ENCODE measurements around the gene SPATS1. TPM values are rescaled to one million over a fixed set of nuclear protein-coding genes. Genes with fewer than 3 reads are reported as not detected.
A peak's percentile ranks its signal among the peaks of the same experiment; 100 is the strongest.

The SPATS1 gene
- total and polyA plus RNA-seq, 2 of the 13 experiments (the other 11 are each of a cell fraction or from before 2014, with no cell fraction given), result not detected

DNA sequence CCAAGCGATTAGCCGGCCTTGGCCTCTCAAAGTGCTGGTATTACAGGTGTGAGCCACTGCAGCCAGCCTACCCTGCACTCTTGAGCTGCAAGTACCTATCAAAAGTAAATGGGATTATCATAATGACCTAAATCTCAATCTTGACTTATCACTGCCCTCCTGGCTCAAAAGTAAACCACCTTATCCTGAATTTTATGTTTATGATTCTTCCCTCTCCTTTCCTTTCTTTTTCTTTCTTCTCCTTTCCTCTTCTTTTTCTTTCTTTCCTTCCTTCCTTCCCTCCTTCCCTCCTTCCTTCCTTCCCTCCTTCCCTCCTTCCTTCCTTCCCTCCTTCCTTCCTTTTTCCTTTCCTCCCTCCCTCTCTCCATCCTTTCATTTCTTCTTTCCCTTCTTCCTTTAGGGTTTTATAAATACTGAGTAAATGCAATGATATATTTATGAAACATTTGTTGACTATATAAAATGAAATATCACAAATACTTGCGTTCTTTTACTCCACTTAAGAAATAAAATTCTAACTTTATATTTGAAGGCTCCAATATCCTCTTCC is 21.0 kb downstream of the SPATS1 start:
- no TSS peak for BruUV-seq (replicated peaks)
- WGBS (ENCODE audit: low lambda C conversion rate), result 66% methylated on average over 3 of the region's 3 CpGs
- Histone ChIP-seq H2AFZ (ENCODE audit: low read length) (no peak overlapping the region), H3K79me2 (ENCODE audit: insufficient read depth, low read length) (no peaks in the 10 kb centered on the region), H3K27ac (ENCODE audit: extremely low read length, insufficient read depth, low read length) (no peak overlapping the region), H3K4me2 (ENCODE audit: low read depth, low read length) (no peak overlapping the region), H3K9me3 (ENCODE audit: low read length) (no peaks in the 10 kb centered on the region), H3K9ac (ENCODE audit: insufficient read depth, low read depth, low read length) (no peak overlapping the region), H3K36me3 (replicated peaks in 1 of 2; ENCODE audit: control insufficient read depth in 1 of 2, insufficient read depth in 2 of 2, low read length in 2 of 2) (no peaks in the 10 kb centered on the region), H3K27me3 (ENCODE audit: control insufficient read depth in 1 of 2, insufficient read depth in 2 of 2, low read length in 2 of 2) (peaks cover 0 to 2% of the 10 kb centered on the region in 2 experiments; a peak in 2 of 5 replicates), H3K4me1 (ENCODE audit: insufficient read depth, low read length) (peaks cover 8% of the 10 kb centered on the region), H4K20me1 (ENCODE audit: insufficient read depth, low read length) (no peaks in the 10 kb centered on the region), H3K4me3 (replicated peaks in 1 of 3; ENCODE audit: insufficient read depth in 1 of 3, low read depth in 2 of 3, low read length in 3 of 3) (no peak overlapping the region)
- in situ Hi-C loops (cut with HindIII; ENCODE audit: extremely low pct_ligation_motif_present, low pct_unique_long_range_greater_than_20kb), result no loop called here
- no peak for ATAC-seq
- POLR2A ChIA-PET, result no interaction called here
- no peak for FAIRE-seq
- intact Hi-C loops (cut with micrococcal nuclease; ENCODE audit: unreplicated experiment), result no loop called here
- DNase-seq (ENCODE audit: low spot score), result no peak
- CTCF ChIA-PET (ENCODE audit: low intra/inter-chr PET ratio, low total read pairs), result no interaction called here
- TF ChIP-seq ZNF552 (CRISPR knock-in tag; IDR thresholded peaks at IDR 0.05; ENCODE audit: borderline replicate concordance) (no peak), GLMP (CRISPR knock-in tag; IDR thresholded peaks at IDR 0.05; ENCODE audit: borderline replicate concordance) (no peak), SAP130 (CRISPR knock-in tag; IDR thresholded peaks at IDR 0.05; ENCODE audit: low read depth) (no peak), PAX8 (CRISPR knock-in tag; IDR thresholded peaks at IDR 0.05; ENCODE audit: borderline replicate concordance) (no peak), ZNF10 (CRISPR knock-in tag; IDR thresholded peaks at IDR 0.05; ENCODE audit: borderline replicate concordance, low read depth) (no peak), TGIF2 (CRISPR knock-in tag; IDR thresholded peaks at IDR 0.05) (no peak), MTF2 (CRISPR knock-in tag; IDR thresholded peaks at IDR 0.05; ENCODE audit: borderline replicate concordance) (no peak), HNRNPK (IDR thresholded peaks at IDR 0.05; ENCODE audit: low read depth, low read length, poor library complexity, severe bottlenecking) (peak; percentile 26), THAP8 (CRISPR knock-in tag; IDR thresholded peaks at IDR 0.05; ENCODE audit: borderline replicate concordance) (no peak), MIER3 (CRISPR knock-in tag; IDR thresholded peaks at IDR 0.05; ENCODE audit: borderline replicate concordance) (no peak), ZNF138 (CRISPR knock-in tag; IDR thresholded peaks at IDR 0.05; ENCODE audit: low read depth) (no peak), REST (IDR thresholded peaks at IDR 0.05; ENCODE audit: borderline replicate concordance in 1 of 2, low read depth in 1 of 2, low read length in 2 of 2) (no peak)
- TF ChIP-seq, protein P1, sequence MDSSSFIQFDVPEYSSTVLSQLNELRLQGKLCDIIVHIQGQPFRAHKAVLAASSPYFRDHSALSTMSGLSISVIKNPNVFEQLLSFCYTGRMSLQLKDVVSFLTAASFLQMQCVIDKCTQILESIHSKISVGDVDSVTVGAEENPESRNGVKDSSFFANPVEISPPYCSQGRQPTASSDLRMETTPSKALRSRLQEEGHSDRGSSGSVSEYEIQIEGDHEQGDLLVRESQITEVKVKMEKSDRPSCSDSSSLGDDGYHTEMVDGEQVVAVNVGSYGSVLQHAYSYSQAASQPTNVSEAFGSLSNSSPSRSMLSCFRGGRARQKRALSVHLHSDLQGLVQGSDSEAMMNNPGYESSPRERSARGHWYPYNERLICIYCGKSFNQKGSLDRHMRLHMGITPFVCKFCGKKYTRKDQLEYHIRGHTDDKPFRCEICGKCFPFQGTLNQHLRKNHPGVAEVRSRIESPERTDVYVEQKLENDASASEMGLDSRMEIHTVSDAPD (CRISPR knock-in tag; IDR thresholded peaks at IDR 0.05), result no peak
- TF ChIP-seq, protein P2, sequence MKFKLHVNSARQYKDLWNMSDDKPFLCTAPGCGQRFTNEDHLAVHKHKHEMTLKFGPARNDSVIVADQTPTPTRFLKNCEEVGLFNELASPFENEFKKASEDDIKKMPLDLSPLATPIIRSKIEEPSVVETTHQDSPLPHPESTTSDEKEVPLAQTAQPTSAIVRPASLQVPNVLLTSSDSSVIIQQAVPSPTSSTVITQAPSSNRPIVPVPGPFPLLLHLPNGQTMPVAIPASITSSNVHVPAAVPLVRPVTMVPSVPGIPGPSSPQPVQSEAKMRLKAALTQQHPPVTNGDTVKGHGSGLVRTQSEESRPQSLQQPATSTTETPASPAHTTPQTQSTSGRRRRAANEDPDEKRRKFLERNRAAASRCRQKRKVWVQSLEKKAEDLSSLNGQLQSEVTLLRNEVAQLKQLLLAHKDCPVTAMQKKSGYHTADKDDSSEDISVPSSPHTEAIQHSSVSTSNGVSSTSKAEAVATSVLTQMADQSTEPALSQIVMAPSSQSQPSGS (CRISPR knock-in tag; IDR thresholded peaks at IDR 0.05), result no peak
- TF ChIP-seq, protein P3, sequence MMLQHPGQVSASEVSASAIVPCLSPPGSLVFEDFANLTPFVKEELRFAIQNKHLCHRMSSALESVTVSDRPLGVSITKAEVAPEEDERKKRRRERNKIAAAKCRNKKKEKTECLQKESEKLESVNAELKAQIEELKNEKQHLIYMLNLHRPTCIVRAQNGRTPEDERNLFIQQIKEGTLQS (CRISPR knock-in tag; IDR thresholded peaks at IDR 0.05), result no peak

Data from HepG2 (cell line).